Measurements from ENCODE around the gene KLRF1. TPM values are rescaled to one million over a fixed set of nuclear protein-coding genes. Genes with fewer than 3 reads are reported as not detected.
A peak's percentile ranks its signal among the peaks of the same experiment; 100 is the strongest.

KLRF1 gene
- total RNA-seq, 2 experiments from 2014 or later, result not detected

DNA sequence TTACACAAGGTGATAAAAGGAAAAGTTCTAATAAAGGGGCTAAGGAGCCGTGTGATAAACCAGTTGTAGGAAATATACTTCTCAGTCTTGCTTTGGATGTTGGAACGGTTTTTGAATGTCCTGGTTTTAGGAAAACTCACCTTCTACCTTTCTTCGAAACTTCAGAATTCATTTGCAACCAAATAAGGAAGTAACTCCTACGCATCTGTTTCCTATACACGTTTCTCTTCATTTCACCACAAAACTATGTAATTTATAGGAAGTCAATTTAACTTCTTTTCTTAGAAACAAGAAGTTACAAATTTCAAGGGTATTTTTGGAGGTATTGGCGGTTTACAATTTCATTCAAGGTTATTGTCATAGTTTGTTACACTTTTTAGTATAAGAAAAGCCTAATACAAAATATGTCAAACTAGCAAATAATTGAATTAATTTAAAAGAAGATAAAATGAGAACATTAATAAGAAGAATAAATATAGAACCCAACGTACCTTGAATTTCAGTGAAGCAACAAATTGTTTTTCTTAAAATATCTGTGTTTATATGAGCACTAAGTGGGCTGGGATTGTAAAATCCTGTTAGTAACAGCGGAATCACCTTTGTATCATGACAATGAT is 33.4 kb upstream of the KLRF1 start:
- ChIA-PET POLR2A (interaction anchor here (0.7 to 6.2 kb wide), 8 partner anchors 17 to 146 kb away, joined by 3 to 191 read pairs (median 10); partner anchors contain the start of genes CD69 and CLEC2D), CTCF (interaction anchor here (1.1 to 10.7 kb wide), 4 partner anchors 17 to 133 kb away, joined by 3 to 804 read pairs (median 54); partner anchors contain the start of gene CD69)
- H3K27me3 Mint-ChIP-seq, result no peaks in the 10 kb centered on the region
- DNase-seq (no peak), ATAC-seq (no peak)
- H3K36me3 Mint-ChIP-seq (ENCODE audit: low read depth), result peaks cover 5% of the 10 kb centered on the region
- intact Hi-C loops (cut with DNase I, micrococcal nuclease), result loop anchor here (1.0 kb wide), 6 partner anchors 33 to 549 kb away; partner anchors contain the start of genes CLEC2B (in 1 of the 2) and CLEC2D (in 1 of the 2)
- H3K4me1 Mint-ChIP-seq, result peaks cover 69% of the 10 kb centered on the region
- peaks cover 5% of the 10 kb centered on the region for H3K9me3 Mint-ChIP-seq (ENCODE audit: low read depth)
- peak overlapping the region; percentile 92 for H3K27ac Mint-ChIP-seq
- H3K4me3 Mint-ChIP-seq, result peak overlapping the region; percentile 72

DNA sequence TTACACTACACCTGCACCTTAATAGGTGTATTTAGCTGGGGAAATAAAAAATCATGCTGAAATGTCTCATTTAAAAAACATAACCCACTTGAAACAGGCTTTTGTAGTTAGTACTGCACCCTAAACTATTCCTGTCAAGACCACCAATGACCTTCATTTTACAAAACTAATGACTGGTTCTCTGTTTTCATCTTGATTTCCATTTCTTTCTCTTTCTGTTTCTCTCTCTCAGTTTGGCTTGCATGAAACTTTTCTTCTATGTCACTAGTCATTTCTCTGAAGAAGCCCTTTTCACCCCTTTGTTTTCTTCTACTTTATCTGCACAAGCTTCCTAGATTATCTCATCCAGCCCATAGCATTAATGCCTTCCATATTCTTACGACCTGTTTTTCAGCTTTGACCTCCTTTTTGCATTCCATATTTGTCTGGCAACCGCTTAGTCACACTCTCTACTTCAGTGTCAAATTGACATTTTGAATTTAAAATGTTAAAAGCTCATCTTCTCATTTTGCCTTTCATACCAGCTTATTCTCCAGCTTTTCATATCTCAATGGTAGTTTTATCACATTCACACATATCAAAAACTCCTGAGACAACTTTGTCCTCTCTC is 32.7 kb upstream of the KLRF1 start:
- intact Hi-C loops (cut with DNase I, micrococcal nuclease), result loop anchor here (1.0 to 5.0 kb wide), 9 partner anchors 33 to 549 kb away; partner anchors contain the start of genes CLEC2B (in 1 of the 2) and CLEC2D (in 1 of the 2)
- Mint-ChIP-seq H3K36me3 (ENCODE audit: low read depth) (peaks cover 5% of the 10 kb centered on the region), H3K9me3 (ENCODE audit: low read depth) (peaks cover 5% of the 10 kb centered on the region), H3K27me3 (no peaks in the 10 kb centered on the region), H3K4me3 (peak overlapping the region; percentile 72), H3K27ac (peak overlapping the region; percentile 92), H3K4me1 (peaks cover 66% of the 10 kb centered on the region)
- CTCF ChIA-PET, result interaction anchor here (0.6 to 10.7 kb wide), 6 partner anchors 16 to 134 kb away, joined by 3 to 804 read pairs (median 4); partner anchors contain the start of gene CD69
- no peak for DNase-seq
- POLR2A ChIA-PET, result interaction anchor here (0.7 to 6.2 kb wide), 12 partner anchors 12 to 147 kb away, joined by 3 to 191 read pairs (median 4); partner anchors contain the start of genes CD69 and CLEC2D
- ATAC-seq, result peak; percentile 54

DNA sequence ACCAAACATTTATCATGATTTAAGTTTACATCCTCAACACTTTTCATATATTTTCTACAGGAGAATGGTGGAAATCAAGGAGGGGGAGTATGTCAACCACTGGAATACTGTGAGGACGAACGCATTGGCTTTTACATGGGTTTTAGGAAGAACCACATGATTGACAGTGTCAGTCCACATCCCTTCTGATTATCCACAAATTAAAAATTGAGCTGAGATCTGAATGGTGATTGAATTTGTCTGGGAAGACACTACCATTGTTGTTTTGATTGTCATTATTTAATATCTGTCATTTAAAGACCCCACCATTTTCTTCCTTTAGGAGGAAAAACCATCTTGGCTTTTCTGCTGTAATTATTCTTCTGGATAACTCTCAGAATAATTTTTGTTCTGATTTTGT is 31.3 kb upstream of the KLRF1 start:
- peak overlapping the region; percentile 72 for H3K4me3 Mint-ChIP-seq
- no peaks in the 10 kb centered on the region for H3K9me3 Mint-ChIP-seq (ENCODE audit: low read depth)
- POLR2A ChIA-PET, result interaction anchor here (1.2 to 6.2 kb wide), 3 partner anchors 28 to 44 kb away, joined by 3 to 191 read pairs (median 17); partner anchors contain the start of gene CD69
- H3K4me1 Mint-ChIP-seq, result peaks cover 62% of the 10 kb centered on the region
- ATAC-seq (no peak), DNase-seq (no peak)
- intact Hi-C loops (cut with DNase I, micrococcal nuclease), result loop anchor here (1.0 to 5.0 kb wide), 4 partner anchors 73 to 464 kb away; partner anchors contain the start of gene CLEC2B (in 1 of the 2)
- no peaks in the 10 kb centered on the region for H3K27me3 Mint-ChIP-seq
- H3K27ac Mint-ChIP-seq, result peak overlapping the region; percentile 92
- CTCF ChIA-PET, result interaction anchor here (0.9 to 10.7 kb wide), 5 partner anchors 11 to 148 kb away, joined by 3 to 804 read pairs (median 4); partner anchors contain the start of gene CD69
- H3K36me3 Mint-ChIP-seq (ENCODE audit: low read depth), result peaks cover under 1% of the 10 kb centered on the region

DNA sequence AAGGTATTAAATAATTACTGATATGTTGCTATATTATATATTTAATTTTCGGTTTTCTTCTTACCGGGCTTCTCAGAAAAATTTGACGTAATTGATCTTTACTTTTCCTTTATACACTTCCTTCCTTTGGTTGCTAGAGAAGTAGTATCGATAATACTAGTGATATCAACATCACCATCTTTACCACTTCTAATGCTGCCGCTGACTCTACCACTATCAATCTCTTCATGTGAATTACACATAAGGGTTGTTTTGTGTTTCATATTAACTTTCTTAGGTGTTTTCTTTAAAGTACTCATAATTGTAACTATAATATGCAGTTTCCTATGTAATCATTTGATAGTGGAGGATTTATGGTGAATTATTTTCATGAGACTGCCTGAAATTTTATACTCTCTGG is 30.9 kb upstream of the KLRF1 start:
- H3K4me1 Mint-ChIP-seq, result peaks cover 58% of the 10 kb centered on the region
- ATAC-seq (peak; percentile 28), DNase-seq (no peak)
- H3K27ac Mint-ChIP-seq, result peak overlapping the region; percentile 92
- no peaks in the 10 kb centered on the region for H3K9me3 Mint-ChIP-seq (ENCODE audit: low read depth)
- intact Hi-C loops (cut with DNase I, micrococcal nuclease), result loop anchor here (1.0 to 5.0 kb wide), 3 partner anchors 73 to 464 kb away; partner anchors contain the start of gene CLEC2B (in 1 of the 2)
- H3K36me3 Mint-ChIP-seq (ENCODE audit: low read depth), result no peaks in the 10 kb centered on the region
- H3K27me3 Mint-ChIP-seq, result no peaks in the 10 kb centered on the region
- ChIA-PET POLR2A (interaction anchor here (1.1 to 6.2 kb wide), 2 partner anchors 38 to 125 kb away, joined by 9 to 191 read pairs; partner anchors contain the start of gene CD69), CTCF (interaction anchor here (0.9 to 10.7 kb wide), 9 partner anchors 15 to 148 kb away, joined by 3 to 804 read pairs (median 4); partner anchors contain the start of gene CD69)
- H3K4me3 Mint-ChIP-seq, result peak overlapping the region; percentile 72

DNA sequence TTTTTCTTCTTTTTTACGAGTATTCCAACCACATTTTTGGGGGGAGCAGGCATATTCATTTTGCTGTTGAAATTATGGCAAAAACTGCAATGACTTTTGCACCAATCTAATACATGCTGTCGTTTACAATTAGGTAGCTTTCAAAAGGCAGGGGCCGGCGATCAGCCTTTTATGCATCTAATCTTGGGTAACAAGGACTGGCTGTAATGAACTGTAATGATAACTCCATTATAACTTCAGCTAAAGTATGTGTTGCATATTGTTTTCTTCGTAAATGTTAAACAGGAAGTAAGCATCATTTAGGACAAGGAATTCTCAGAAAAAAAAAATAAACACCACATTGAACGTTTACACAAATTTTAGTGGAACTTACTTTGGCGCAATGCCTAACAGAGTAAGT is 30.3 kb upstream of the KLRF1 start:
- ATAC-seq, result no peak
- DNase-seq, result no peak
- intact Hi-C loops (cut with DNase I, micrococcal nuclease), result loop anchor here (1.0 to 5.0 kb wide), 3 partner anchors 72 to 465 kb away; partner anchors contain the start of gene CLEC2B (in 1 of the 2)
- Mint-ChIP-seq H3K36me3 (ENCODE audit: low read depth) (no peaks in the 10 kb centered on the region), H3K4me3 (peak overlapping the region; percentile 72), H3K4me1 (peaks cover 52% of the 10 kb centered on the region), H3K27ac (peak overlapping the region; percentile 92), H3K9me3 (ENCODE audit: low read depth) (no peaks in the 10 kb centered on the region), H3K27me3 (no peaks in the 10 kb centered on the region)
- POLR2A ChIA-PET, result interaction anchor here (1.1 to 6.2 kb wide), 3 partner anchors 39 to 126 kb away, joined by 9 to 191 read pairs (median 16); partner anchors contain the start of gene CD69
- CTCF ChIA-PET, result interaction anchor here (0.9 to 10.7 kb wide), 18 partner anchors 13 to 152 kb away, joined by 3 to 804 read pairs (median 4); partner anchors contain the start of genes CD69, CLEC2A and CLEC2D

DNA sequence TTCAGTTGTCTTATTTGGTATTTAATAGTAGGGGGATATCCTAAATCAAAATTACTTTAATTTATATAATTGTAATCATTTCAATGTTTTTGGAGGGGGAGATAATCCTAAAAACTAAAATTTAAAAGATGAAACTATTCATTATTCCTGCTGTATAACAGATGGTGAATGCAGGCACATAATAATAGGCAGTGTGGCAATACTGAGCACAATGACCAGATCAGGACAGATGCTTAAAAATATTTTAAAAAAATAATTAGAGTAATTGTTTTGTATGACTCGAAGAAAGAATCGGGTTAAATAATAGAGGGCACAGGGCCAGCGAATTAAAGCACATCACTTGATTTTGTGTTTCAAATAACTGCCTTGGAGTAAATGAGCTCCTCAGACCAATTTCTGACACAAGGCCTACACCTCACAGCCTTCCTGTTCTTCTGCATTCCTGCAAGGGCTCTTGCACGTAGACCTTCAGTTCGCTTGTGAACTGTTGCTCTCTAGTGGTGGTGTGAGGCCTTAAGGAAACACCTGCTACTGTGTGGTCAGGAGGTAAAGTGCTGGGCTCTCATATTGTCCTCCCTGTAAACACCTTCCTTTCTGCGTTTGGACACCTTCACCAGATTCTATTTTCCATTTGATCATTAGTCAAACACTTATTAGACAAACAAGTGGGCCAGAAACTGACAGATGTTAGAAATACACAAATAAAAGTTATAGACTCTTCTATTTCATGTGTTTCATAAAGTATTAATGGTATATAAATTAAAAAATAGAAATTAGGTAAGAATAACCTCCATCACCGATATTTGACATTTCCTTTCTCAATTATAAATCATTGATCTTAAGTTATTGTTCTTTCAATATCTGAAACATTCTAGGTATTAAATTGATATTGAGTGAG is 29.3 kb upstream of the KLRF1 start:
- DNase-seq (peak; percentile 81), ATAC-seq (peak; percentile 84)
- Mint-ChIP-seq H3K9me3 (ENCODE audit: low read depth) (no peaks in the 10 kb centered on the region), H3K27me3 (no peaks in the 10 kb centered on the region), H3K27ac (peak overlapping the region; percentile 92), H3K4me1 (peaks cover 42% of the 10 kb centered on the region), H3K36me3 (ENCODE audit: low read depth) (no peaks in the 10 kb centered on the region), H3K4me3 (peak overlapping the region; percentile 72)
- ChIA-PET CTCF (interaction anchor here (0.6 to 10.7 kb wide), 27 partner anchors 8 to 342 kb away, joined by 3 to 804 read pairs (median 3); partner anchors contain the start of genes CD69, CLEC2A, CLEC2B and CLEC2D), POLR2A (interaction anchor here (0.6 to 6.2 kb wide), 4 partner anchors 40 to 149 kb away, joined by 3 to 191 read pairs (median 10); partner anchors contain the start of genes CD69 and CLEC2D)
- intact Hi-C loops (cut with DNase I, micrococcal nuclease), result loop anchor here (1.0 to 5.0 kb wide), 3 partner anchors 48 to 466 kb away; no protein-coding TSS in a partner anchor

DNA sequence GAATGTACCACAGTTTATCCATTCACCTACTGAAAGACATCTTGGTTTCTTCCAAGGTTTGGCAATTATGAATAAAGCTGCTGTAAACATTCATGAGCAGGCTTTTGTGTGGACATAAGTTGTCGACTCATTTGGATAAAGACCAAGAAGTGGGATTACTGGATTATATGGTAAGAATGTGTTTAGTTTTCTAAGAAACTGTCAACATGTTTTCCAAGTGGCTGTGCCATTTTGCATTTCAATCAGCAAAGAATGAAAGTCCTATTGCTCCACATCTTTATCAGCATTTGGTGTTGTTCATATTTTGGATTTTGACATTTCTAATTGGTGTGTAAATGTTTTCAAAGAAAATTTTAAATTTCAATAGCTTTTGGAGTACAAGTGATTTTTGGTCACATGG is 27.3 kb upstream of the KLRF1 start:
- H3K36me3 Mint-ChIP-seq (ENCODE audit: low read depth), result no peaks in the 10 kb centered on the region
- DNase-seq, result no peak
- no peak overlapping the region for H3K27ac Mint-ChIP-seq
- no peak overlapping the region for H3K4me3 Mint-ChIP-seq
- POLR2A ChIA-PET, result interaction anchor here (0.9 to 6.2 kb wide), 2 partner anchors 42 to 49 kb away, joined by 4 to 191 read pairs; partner anchors contain the start of gene CD69
- H3K9me3 Mint-ChIP-seq (ENCODE audit: low read depth), result no peaks in the 10 kb centered on the region
- peaks cover 26% of the 10 kb centered on the region for H3K4me1 Mint-ChIP-seq
- H3K27me3 Mint-ChIP-seq, result no peaks in the 10 kb centered on the region
- CTCF ChIA-PET, result interaction anchor here (0.6 to 10.7 kb wide), 14 partner anchors 10 to 250 kb away, joined by 3 to 804 read pairs (median 3); partner anchors contain the start of gene CD69
- intact Hi-C loops (cut with DNase I, micrococcal nuclease), result loop anchor here (5.0 kb wide), 2 partner anchors 153 to 468 kb away; no protein-coding TSS in a partner anchor
- no peak for ATAC-seq

DNA sequence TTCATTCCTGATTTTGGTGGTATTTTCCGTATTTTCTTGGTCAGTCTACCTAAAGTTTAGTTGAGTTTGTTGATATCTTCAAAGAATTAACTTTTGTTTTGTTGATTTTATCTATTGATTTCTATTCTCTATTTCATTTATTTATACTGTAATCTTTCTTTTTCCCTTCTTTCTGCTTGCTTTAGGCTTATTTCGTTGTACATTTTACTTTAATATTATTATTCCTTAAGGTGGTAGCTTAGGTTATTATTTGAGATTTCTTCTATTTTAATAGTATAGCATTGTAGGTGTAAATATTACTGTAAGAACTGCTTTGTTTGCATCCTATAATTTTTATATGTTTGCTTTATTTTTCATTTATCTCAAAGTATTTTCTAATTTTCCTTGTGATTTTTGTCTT is 21.4 kb upstream of the KLRF1 start:
- POLR2A ChIA-PET, result no interaction called here
- H3K27ac Mint-ChIP-seq, result no peak overlapping the region
- no peaks in the 10 kb centered on the region for H3K9me3 Mint-ChIP-seq (ENCODE audit: low read depth)
- peaks cover 4% of the 10 kb centered on the region for H3K27me3 Mint-ChIP-seq
- intact Hi-C loops (cut with DNase I, micrococcal nuclease), result no loop called here
- no peak overlapping the region for H3K4me3 Mint-ChIP-seq
- CTCF ChIA-PET, result interaction anchor here (1.9 to 13.5 kb wide), 3 partner anchors 8 to 63 kb away, joined by 7 to 291 read pairs (median 104); no protein-coding TSS in a partner anchor
- no peak for ATAC-seq
- no peak for DNase-seq
- no peaks in the 10 kb centered on the region for H3K36me3 Mint-ChIP-seq (ENCODE audit: low read depth)
- H3K4me1 Mint-ChIP-seq, result peaks cover 4% of the 10 kb centered on the region

DNA sequence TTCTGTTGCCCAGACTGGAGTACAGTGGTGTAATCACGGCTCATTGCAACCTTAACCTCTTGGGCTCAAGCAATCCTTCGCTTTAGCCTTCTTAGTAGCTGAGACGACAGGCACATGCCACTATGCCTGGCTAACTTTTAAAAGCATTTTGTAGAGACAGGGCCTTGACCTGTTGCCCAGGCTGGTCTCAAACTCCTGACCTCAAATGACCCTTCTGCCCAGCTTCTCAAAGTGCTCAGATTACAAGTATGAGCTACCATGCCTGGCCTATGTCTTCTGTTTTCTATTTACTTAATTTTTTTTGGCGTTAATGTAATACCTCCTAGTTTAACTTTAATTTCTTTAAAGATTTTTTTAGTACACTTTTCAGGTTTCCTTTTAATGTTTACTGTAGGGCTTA is 20.6 kb upstream of the KLRF1 start:
- ChIA-PET CTCF (interaction anchor here (1.3 to 13.5 kb wide), 4 partner anchors 8 to 64 kb away, joined by 3 to 291 read pairs (median 56); no protein-coding TSS in a partner anchor), POLR2A (interaction anchor here (0.6 kb wide), 1 partner anchor 12 kb away, joined by 4 read pairs; no protein-coding TSS in a partner anchor)
- Mint-ChIP-seq H3K9me3 (ENCODE audit: low read depth) (no peaks in the 10 kb centered on the region), H3K4me3 (no peak overlapping the region), H3K27me3 (peaks cover 6% of the 10 kb centered on the region), H3K27ac (no peak overlapping the region), H3K4me1 (peaks cover 5% of the 10 kb centered on the region), H3K36me3 (ENCODE audit: low read depth) (no peaks in the 10 kb centered on the region)
- ATAC-seq, result no peak
- intact Hi-C loops (cut with DNase I, micrococcal nuclease), result no loop called here
- no peak for DNase-seq

DNA sequence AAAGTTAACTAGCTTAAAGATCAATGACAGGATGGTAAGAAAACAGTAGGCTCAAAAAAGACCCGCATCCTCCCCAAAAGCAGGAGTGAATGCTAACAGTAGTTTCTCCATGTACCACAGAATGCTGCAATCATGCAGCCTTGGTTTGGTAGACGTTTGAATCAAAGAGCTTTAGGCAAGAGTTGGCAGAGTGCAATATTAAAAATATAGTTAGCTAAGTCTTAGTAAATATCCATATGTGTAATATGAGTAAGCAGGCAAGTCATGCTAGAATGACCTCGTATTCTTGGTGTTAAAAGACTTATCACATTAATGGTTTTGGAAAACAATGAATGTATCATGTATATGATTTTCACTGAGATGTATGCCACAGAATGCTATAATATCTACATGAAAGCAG is 18.8 kb upstream of the KLRF1 start:
- DNase-seq (no peak), ATAC-seq (peak; percentile 57)
- Mint-ChIP-seq H3K36me3 (ENCODE audit: low read depth) (no peaks in the 10 kb centered on the region), H3K27ac (no peak overlapping the region), H3K4me3 (no peak overlapping the region), H3K9me3 (ENCODE audit: low read depth) (no peaks in the 10 kb centered on the region), H3K27me3 (peaks cover 8% of the 10 kb centered on the region), H3K4me1 (peaks cover 7% of the 10 kb centered on the region)
- POLR2A ChIA-PET, result interaction anchor here (0.8 to 1.2 kb wide), 2 partner anchors 48 to 50 kb away, joined by 3 read pairs; partner anchors contain the start of gene CD69
- CTCF ChIA-PET, result interaction anchor here (0.7 to 13.5 kb wide), 6 partner anchors 9 to 87 kb away, joined by 3 to 291 read pairs (median 8); no protein-coding TSS in a partner anchor
- intact Hi-C loops (cut with DNase I, micrococcal nuclease), result loop anchor here in 1 of 2 experiments (2.0 kb wide), 1 partner anchor 46 kb away; no protein-coding TSS in a partner anchor

All from activated CD4-positive, alpha-beta T cell treated with anti-CD3 and anti-CD28 coated beads for 36 hours (primary cell).